Right lobe of liver (tissue), 4 donors: Measurements from ENCODE around the gene SLC38A10.

Source experiments
- POLR2A ChIP-seq: fragments of 450-650 bp; IDR thresholded peaks from one replicate; pipeline ENCODE4 v1.6.1; 2017; ENCODE audit warnings: antibody characterized with exemption, mild to moderate bottlenecking
- TF ChIP-seq, protein P1 (sequence below), 4 donors: fragments of 200-600 bp in 3 of 4; fragments of 450-650 bp in 1 of 4; IDR thresholded peaks; one replicate each; pipeline versions ENCODE4 v1.5.1 to v1.8.0; 2016 to 2022; ENCODE audit warnings: antibody characterized with exemption in 4 of 4, mild to moderate bottlenecking in 2 of 4
- donor health status: DM: no; HTN: no; CAD: no.
- donor health status: DM: no; HTN: no; CAD: no.
- donor health status: DM: no; HTN: yes; CAD: no.

DNA sequence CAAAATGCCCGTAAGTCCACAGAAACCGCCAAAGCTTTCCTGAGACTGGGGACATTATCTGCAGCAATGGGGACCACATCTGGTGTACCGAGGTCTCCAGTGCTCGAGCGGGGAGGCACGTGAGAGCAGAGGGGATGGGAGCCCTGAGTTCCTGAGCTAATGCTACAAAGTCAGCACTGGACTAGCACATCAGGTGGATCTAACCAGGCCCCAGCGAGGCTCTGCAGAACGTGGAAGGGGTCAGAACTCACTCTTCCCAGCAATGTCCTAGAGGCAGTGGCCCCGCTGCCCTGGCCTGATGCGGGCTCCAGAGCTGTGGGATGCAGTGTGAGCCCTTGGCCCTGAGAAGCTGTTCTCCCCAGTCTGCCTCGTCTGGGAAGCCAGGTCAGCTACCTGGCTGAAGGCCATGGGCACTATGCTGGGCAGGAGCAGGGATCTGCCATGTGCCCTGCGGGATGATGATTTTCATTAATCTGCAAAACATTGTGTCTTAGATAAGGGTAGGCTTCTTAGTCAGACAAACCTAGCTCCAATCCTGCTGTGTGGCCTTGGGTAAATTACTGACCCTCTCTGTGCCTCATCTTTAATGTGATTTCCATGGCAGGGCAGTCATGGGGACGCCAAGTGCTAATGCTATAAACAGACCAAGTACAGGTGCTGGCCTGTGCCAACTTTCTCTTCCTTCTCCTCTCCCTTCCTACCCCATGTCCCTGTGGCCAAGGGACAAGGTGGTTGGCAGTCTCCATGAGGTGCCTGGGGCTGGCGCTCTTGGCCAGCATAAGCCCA lies 40.1 kb upstream of the SLC38A10 start:
- no peak for TF ChIP-seq POLR2A
- TF ChIP-seq, protein P1, sequence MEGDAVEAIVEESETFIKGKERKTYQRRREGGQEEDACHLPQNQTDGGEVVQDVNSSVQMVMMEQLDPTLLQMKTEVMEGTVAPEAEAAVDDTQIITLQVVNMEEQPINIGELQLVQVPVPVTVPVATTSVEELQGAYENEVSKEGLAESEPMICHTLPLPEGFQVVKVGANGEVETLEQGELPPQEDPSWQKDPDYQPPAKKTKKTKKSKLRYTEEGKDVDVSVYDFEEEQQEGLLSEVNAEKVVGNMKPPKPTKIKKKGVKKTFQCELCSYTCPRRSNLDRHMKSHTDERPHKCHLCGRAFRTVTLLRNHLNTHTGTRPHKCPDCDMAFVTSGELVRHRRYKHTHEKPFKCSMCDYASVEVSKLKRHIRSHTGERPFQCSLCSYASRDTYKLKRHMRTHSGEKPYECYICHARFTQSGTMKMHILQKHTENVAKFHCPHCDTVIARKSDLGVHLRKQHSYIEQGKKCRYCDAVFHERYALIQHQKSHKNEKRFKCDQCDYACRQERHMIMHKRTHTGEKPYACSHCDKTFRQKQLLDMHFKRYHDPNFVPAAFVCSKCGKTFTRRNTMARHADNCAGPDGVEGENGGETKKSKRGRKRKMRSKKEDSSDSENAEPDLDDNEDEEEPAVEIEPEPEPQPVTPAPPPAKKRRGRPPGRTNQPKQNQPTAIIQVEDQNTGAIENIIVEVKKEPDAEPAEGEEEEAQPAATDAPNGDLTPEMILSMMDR (IDR thresholded peaks at IDR 0.05): no peak
